DOHH2 (cell line): ENCODE measurements around the gene ASPHD1.
A peak's percentile ranks its signal among the peaks of the same experiment; 100 is the strongest.

ENCODE experiments used
- H3F3A ChIP-seq: fragments of 200-600 bp; sonication (generic), shearing (Covaris generic); 2 replicates; pipeline ENCODE4 v1.6.0; 2016; ENCODE audit warnings: antibody characterized with exemption, mild to moderate bottlenecking; ENCODE audit not compliant: control insufficient read depth, insufficient read depth
- H3K27ac ChIP-seq: fragments of 200-600 bp; sonication (generic); 2 replicates; pipeline ENCODE4 v1.5.1; 2014; ENCODE audit warnings: low read depth, mild to moderate bottlenecking, low read length, moderate library complexity
- H3K27me3 ChIP-seq: fragments of 200-600 bp; sonication (generic); 2 replicates; pipeline ENCODE4 v1.6.1; 2014; ENCODE audit warnings: mild to moderate bottlenecking, low read length, mixed read lengths; ENCODE audit not compliant: control insufficient read depth
- H3K36me3 ChIP-seq: fragments of 200-600 bp; sonication (generic); 2 replicates; pipeline ENCODE4 v1.6.1; 2014; ENCODE audit warnings: mild to moderate bottlenecking, low read length, moderate library complexity, mixed read lengths; ENCODE audit not compliant: control insufficient read depth
- H3K4me1 ChIP-seq: fragments of 200-600 bp; sonication (generic); 2 replicates; pipeline ENCODE4 v1.6.1; 2014; ENCODE audit warnings: mild to moderate bottlenecking, low read length, mixed read lengths; ENCODE audit not compliant: control insufficient read depth
- H3K4me2 ChIP-seq: fragments of 200-600 bp; sonication (generic); 2 replicates; pipeline ENCODE4 v1.6.0; 2014; ENCODE audit warnings: mild to moderate bottlenecking, low read length, moderate library complexity
- H3K4me3 ChIP-seq: fragments of 200-600 bp; sonication (generic); 2 replicates; pipeline ENCODE4 v1.5.1; 2014; ENCODE audit warnings: mild to moderate bottlenecking, low read length, mixed read lengths
- H3K79me2 ChIP-seq: fragments of 200-600 bp; sonication (generic); 2 replicates; pipeline ENCODE4 v1.6.1; 2014; ENCODE audit warnings: mild to moderate bottlenecking, low read length, mixed read lengths; ENCODE audit not compliant: control insufficient read depth
- H3K9me2 ChIP-seq: fragments of 200-600 bp; sonication (generic); replicated peaks from 2 replicates; pipeline ENCODE4 v1.6.1; 2014; ENCODE audit warnings: mild to moderate bottlenecking, low read length, mixed read lengths; ENCODE audit not compliant: control insufficient read depth
- H3K9me3 ChIP-seq: fragments of 200-600 bp; sonication (generic); 2 replicates; pipeline ENCODE4 v1.6.1; 2014; ENCODE audit warnings: antibody characterized with exemption, low read length, mixed read lengths; ENCODE audit not compliant: control insufficient read depth, insufficient read depth
- H4K20me1 ChIP-seq: fragments of 200-600 bp; sonication (generic); 2 replicates; pipeline ENCODE4 v1.6.0; 2014; ENCODE audit warnings: low read depth, mild to moderate bottlenecking, antibody characterized with exemption, low read length, moderate library complexity; ENCODE audit not compliant: control insufficient read depth, insufficient read depth
- EZH2phosphoT487 ChIP-seq: fragments of 200-600 bp; sonication (generic); IDR thresholded peaks from 2 replicates; pipeline ENCODE4 v1.6.1; 2017; ENCODE audit warnings: borderline replicate concordance, mild to moderate bottlenecking, antibody characterized with exemption, low read length, moderate library complexity, mixed read lengths
- TF ChIP-seq, protein P1 (sequence below): fragments of 200-600 bp; sonication (generic); IDR thresholded peaks from one replicate; pipeline ENCODE4 v1.5.1; 2014; ENCODE audit warnings: antibody characterized with exemption, mild to moderate bottlenecking, low read depth, low read length; ENCODE audit not compliant: poor library complexity, severe bottlenecking

Gene ASPHD1

DNA sequence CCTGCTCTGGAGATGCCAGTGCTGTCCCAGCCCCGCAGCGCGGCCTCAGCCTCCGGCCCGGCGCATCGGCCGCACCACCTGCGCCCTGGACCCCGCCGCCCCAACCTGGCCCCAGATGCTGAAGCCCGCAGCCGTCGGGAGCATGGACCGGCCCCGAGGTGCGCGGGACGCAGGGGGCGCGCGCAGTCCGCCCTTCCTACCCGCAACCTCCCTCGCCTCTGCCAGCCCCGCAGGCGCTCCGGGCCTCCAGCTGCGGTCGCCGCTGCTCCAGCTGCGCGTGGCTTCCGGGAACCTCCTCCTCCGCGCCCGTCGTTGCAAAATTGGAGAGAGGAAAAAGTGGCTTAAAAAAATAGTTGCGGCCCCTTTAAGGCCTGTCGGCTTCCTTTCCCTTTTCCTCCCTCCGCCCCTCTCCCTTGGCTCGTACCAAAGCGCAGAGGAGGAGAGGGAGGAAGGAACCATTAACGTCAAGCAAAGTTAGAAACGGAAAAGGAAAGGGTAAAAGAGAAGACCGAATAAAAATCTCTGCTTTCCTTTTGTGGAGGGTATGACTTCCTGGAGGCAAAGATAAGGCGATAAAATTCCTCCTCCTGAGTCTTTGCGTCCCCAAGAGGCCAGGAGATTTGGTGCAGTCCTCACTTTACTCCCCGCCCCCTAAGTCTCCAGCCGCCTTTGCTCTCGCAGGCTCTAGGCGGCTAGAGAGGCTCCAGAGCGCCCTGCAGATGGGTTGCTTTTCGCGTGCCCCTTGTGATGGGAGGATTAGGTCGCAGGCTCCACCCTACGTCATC, 37.2 kb upstream of the ASPHD1 start, which contains the start of gene CDIPT:
Gene CDIPT, minus strand, starts transcription at position 343 of the 785 bp plus-strand sequence. CDS start 369 bp downstream, outside the sequence.
- no peaks in the 10 kb centered on the region for H4K20me1 ChIP-seq
- H3F3A ChIP-seq = no peaks in the 10 kb centered on the region
- peaks cover 23% of the 10 kb centered on the region for H3K36me3 ChIP-seq
- no peaks in the 10 kb centered on the region for H3K9me3 ChIP-seq
- H3K79me2 ChIP-seq = peaks cover 21% of the 10 kb centered on the region
- H3K9me2 ChIP-seq = no peaks in the 10 kb centered on the region
- H3K27ac ChIP-seq = peak within 1 kb of the TSS; percentile 69
- peaks cover 5% of the 10 kb centered on the region; the same call in 1 of the 2 replicates for H3K27me3 ChIP-seq
- H3K4me1 ChIP-seq = peaks cover 9% of the 10 kb centered on the region
- peak within 1 kb of the TSS; percentile 83 for H3K4me2 ChIP-seq
- no peak for TF ChIP-seq EZH2phosphoT487
- TF ChIP-seq, protein P1, sequence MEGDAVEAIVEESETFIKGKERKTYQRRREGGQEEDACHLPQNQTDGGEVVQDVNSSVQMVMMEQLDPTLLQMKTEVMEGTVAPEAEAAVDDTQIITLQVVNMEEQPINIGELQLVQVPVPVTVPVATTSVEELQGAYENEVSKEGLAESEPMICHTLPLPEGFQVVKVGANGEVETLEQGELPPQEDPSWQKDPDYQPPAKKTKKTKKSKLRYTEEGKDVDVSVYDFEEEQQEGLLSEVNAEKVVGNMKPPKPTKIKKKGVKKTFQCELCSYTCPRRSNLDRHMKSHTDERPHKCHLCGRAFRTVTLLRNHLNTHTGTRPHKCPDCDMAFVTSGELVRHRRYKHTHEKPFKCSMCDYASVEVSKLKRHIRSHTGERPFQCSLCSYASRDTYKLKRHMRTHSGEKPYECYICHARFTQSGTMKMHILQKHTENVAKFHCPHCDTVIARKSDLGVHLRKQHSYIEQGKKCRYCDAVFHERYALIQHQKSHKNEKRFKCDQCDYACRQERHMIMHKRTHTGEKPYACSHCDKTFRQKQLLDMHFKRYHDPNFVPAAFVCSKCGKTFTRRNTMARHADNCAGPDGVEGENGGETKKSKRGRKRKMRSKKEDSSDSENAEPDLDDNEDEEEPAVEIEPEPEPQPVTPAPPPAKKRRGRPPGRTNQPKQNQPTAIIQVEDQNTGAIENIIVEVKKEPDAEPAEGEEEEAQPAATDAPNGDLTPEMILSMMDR = peak; percentile 78
- peak within 1 kb of the TSS; percentile 87 for H3K4me3 ChIP-seq

DNA sequence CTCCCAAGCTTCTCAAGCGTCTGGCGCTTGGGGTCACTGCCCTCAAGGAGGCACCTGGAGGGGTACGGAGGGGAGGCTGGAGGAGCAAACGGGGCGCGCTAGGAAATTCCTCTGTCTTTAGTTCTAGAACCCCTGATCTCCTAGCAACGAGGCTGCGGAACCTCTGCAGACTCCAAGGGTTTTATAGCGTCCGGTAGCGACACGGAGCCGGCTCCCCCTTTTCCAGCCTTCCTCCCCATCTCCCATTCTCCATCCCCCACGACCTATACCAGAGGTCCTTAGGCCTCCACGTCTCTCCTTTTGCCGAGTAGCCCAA, 36.7 kb upstream of the ASPHD1 start:
- no peak overlapping the region for H3K27ac ChIP-seq
- H3K4me1 ChIP-seq = peaks cover 9% of the 10 kb centered on the region
- peak overlapping the region; percentile 41 for H3K4me3 ChIP-seq

GRCh38 chr16:29864205-29864604, 36.1 kb upstream of the ASPHD1 start:
- peaks cover 16% of the 10 kb centered on the region for H3K36me3 ChIP-seq
- H4K20me1 ChIP-seq = no peaks in the 10 kb centered on the region
- no peaks in the 10 kb centered on the region for H3K9me3 ChIP-seq
- H3K4me3 ChIP-seq = no peak overlapping the region
- TF ChIP-seq, protein P1 = no peak
- TF ChIP-seq EZH2phosphoT487 = no peak
- H3K4me1 ChIP-seq = peaks cover 9% of the 10 kb centered on the region
- H3K27ac ChIP-seq = no peak overlapping the region
- peaks cover 21% of the 10 kb centered on the region for H3K79me2 ChIP-seq
- H3K27me3 ChIP-seq = peaks cover 5% of the 10 kb centered on the region; the same call in 1 of the 2 replicates
- H3F3A ChIP-seq = no peaks in the 10 kb centered on the region
- H3K9me2 ChIP-seq = no peaks in the 10 kb centered on the region
- no peak overlapping the region for H3K4me2 ChIP-seq

More for the DNA sequence above, 36.7 kb upstream of the ASPHD1 start:
- peaks cover 21% of the 10 kb centered on the region for H3K79me2 ChIP-seq
- H3K4me2 ChIP-seq = peak overlapping the region; percentile 83
- no peaks in the 10 kb centered on the region for H3K9me2 ChIP-seq
- H4K20me1 ChIP-seq = no peaks in the 10 kb centered on the region
- no peaks in the 10 kb centered on the region for H3F3A ChIP-seq
- TF ChIP-seq EZH2phosphoT487 = no peak
- TF ChIP-seq, protein P1 = no peak
- H3K27me3 ChIP-seq = peaks cover 5% of the 10 kb centered on the region; the same call in 1 of the 2 replicates
- H3K9me3 ChIP-seq = no peaks in the 10 kb centered on the region
- peaks cover 19% of the 10 kb centered on the region for H3K36me3 ChIP-seq
